Left cardiac atrium (tissue), 4 donors: ENCODE results near the gene FUBP3. TPM values are rescaled to one million over a fixed set of nuclear protein-coding genes. Genes with fewer than 3 reads are reported as not detected.
"Not testable (repeated sequence)": the region's sequence is repeated elsewhere in the genome, so short reads cannot be mapped to it uniquely, and the experiment has no call there.

Experiments
- ATAC-seq, 2 donors: fragments of 200-7000 bp; cut with Tn5 transposase; one replicate each; pipeline ENCODE4 v1.9.1; 2020; ENCODE audit warnings: mild to moderate bottlenecking in 2 of 2, moderate library complexity in 2 of 2
- DNase-seq: peaks from one replicate; pipeline ENCODE4 v3.0.0-alpha.2; 2020
- intact Hi-C, 2 donors: fragments of 100-400 bp; cut with DNase I; formaldehyde crosslinking; loops; one replicate each; pipeline versions ENCODE4 v1.14.1 to v1.15.1; 2022 to 2023
- total RNA-seq, 2 donors: library from RNA; stranded (reverse); fragmentation: NEBNext Ultra II Directional; extraction: Animal tissue kit (Norgen Biotek cat#: 25700); gene quantifications; one replicate each; pipeline ENCODE4 v1.2.1, GENCODE V29; 2021
- donor health status: DM: no; HTN: yes; CAD: no.
- donor health status: DM: no; HTN: yes; CAD: no; lungs with severe emphysema.
- donor health status: DM: yes; HTN: yes; CAD: no.
- donor health status: Dilated cardiomyopathy.

FUBP3 gene
- total RNA-seq, 2 donors from 2014 or later = 22.4 to 34.8 TPM

DNA sequence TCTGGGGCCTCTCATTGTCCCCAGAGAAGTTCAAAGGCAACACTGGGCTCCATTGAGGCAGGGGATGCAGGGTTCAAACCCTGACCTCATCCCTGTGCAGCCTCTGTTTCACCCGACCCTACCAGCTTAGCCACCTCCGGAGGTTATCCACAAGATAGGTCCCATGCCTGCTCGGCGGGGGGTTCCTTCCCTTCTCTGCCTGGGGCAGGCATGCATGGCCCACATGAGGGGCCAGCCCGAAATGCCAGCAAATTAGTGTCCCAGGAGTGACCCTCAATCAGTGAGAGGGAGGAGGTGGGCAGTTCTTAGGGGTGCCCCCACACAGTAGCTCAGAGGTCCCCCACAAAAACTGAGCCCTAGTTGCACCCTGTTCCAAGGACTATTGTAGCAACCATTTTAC, 24.8 kb upstream of the FUBP3 start:
- ATAC-seq (no peak), DNase-seq (no peak)
- intact Hi-C loops = no loop called here

DNA sequence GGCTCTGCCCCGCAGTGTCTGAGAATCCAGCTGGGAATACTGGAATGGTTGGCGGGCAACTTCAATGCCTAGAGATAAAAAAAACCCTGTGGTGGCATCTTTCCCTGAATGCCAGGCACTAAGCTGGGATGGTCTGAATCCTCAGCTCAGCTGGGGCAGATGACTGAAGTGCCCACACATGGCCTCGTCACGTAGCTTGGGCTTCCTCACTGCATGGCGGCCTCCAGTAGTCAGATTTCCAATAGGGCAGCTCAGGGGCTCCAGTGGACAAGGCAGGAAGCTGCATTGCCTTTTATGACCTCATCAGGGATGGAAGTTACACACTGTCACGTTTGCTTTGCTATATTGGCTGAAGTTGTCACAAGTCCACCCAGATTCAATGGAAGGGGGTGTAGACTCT, 24.3 kb upstream of the FUBP3 start:
- intact Hi-C loops = no loop called here
- ATAC-seq (no peak), DNase-seq (no peak)

DNA sequence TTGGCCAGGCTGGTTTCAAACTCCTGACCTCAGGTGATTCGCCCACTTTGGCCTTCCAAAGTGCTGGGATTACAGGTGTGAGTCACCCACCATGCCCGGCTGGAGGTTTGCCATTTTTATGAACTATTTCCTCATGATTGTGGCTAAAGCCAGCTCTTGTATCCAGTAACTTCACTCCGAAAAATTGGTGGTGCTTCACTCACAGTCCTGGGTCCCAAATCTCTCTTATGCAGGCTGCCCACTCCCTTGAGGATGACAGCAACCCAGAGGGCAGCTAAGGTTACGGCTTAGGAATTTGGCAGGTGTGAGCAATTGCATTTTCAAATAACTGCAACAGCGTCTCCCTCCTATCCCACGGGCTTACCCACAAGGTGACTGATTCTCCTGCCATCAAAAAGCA, 23.4 kb upstream of the FUBP3 start:
- no peak for DNase-seq
- intact Hi-C loops = no loop called here
- ATAC-seq = peak in 1 of 2 donors; percentile 32

DNA sequence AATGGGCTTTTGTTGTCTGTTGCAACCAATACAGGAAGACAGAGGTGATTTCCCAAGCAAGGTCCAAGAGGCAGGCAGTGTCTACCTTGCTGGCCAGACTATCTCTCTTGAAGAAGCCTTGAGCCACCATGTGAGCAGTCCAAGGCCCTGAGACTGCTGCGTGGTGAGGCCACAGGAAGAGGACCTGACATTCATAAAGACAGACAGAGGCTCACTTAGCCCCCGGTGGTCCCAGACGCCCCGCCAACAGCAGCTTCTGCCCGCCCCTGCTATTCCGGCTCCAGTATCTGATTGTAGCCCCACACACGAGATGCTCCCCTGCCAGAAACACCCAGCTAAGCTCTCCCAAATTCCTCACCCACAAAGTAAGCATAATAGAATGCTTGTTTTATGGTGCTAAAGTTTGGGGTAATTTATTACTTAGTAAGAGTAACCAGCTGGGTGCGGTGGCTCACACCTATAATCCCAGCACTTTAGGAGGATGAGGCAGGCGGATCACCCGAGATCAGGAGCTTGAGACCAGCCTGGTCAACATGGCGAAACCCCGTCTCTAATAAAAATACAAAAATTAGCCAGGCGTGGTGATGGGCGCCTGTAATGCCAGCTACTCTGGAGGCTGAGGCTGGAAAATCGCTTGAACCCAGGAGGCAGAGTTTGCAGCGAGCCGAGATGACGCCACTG, 22.8 kb upstream of the FUBP3 start:
- intact Hi-C loops = no loop called here
- ATAC-seq (no peak), DNase-seq (no peak)

DNA sequence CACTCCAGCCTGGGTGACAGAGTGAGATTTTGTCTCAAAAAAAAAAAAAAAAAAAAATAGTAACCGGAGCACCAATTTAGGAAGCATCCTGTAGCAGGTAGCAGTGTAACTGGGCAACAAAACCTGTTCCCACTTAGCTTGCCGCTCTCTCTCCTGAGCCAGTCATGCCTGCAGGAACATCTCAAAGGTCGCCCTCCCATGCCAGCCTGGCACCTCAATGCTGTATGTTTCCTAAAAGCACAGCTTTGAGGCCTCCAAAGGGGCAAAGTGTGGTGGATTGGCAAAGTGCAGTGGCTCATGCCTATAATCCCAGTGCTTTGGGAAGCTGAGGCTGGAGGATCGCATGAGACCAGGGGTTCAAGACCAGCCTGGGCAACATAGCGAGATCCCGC, 22.3 kb upstream of the FUBP3 start:
- no peak for DNase-seq
- no peak for ATAC-seq
- intact Hi-C loops = no loop called here

DNA sequence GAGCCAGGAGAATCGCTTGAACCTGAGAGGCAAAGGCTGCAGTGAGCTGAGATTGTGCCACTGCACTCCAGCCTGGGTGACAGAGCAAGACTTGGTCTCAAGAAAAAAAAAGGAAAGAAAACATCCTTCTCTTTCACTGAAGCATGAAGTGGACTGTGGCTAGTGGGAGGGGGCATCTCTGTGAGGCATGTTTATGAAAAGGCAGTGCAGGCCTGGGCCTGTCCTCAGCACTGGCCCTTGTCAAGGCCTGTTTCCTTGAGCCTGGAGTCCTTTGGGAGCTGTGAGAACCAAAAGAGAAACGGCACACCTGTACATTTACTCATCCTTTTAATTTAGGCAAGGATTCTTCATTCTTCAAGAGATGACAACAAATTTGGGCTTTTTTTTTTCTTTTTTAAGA, 18.3 kb upstream of the FUBP3 start:
- DNase-seq = no peak
- no peak for ATAC-seq
- intact Hi-C loops = no loop called here

DNA sequence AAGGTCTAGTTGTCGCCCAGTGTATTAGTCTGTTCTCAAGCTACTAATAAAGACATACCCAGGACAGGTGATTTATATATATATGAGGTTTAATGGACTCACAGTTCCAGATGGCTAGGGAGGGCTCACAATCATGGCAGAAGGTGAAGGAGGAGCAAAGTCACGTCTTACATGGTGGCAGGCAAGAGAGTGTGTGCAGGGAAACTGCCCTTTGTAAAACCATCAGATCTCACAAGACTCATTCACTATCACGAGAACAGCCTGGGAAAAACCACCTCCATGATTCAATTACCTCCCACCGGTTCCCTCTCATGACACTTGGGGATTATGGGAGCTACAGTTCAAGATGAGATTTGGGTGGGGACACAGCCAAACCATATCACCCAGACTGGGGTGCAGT, 16.9 kb upstream of the FUBP3 start:
- intact Hi-C loops = not testable (repeated sequence)

DNA sequence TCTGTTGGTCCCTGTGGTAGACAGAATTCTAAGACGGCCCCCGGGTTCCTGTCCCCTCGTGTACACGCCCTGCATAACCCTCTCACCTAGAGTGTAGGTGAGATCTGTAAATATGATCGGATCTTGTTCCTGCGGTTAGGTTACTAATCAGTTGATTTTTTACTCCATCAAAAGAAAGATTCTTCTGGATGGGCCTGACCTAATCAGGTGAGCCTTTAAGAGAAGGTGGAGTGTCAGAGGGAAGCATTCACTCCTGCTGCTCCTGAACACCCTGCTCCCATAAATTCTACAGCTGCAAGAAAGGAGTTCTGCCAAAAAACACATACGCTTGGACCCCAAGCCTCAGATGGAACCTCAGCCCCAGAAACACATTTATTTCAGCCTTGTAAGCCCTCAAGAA, 15.6 kb upstream of the FUBP3 start:
- DNase-seq = no peak
- intact Hi-C loops = no loop called here

More for the DNA sequence above, 16.9 kb upstream of the FUBP3 start:
- DNase-seq, ATAC-seq: not testable (repeated sequence)

DNA sequence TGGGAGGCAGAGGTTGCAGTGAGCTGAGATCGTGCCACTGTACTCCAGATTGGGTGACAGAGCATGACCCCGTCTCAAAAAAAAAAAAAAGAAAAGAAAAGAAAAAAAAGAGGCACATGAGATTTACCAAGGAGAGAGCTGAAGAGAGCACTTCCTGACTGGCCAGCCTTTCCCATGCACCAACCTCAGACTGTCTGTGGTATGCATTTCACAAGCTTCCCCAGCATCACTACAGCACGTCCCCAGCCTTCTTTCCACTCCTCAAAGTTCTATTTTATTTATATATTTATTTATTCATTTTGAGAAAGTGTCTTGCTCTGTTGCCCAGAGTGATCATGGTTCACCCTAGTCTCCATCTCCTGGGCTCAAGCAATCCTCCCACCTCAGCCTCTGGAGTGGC, 13.6 kb upstream of the FUBP3 start:
- intact Hi-C loops = no loop called here
- ATAC-seq (no peak), DNase-seq (no peak)

More for the DNA sequence above, 15.6 kb upstream of the FUBP3 start:
- ATAC-seq = no peak

DNA sequence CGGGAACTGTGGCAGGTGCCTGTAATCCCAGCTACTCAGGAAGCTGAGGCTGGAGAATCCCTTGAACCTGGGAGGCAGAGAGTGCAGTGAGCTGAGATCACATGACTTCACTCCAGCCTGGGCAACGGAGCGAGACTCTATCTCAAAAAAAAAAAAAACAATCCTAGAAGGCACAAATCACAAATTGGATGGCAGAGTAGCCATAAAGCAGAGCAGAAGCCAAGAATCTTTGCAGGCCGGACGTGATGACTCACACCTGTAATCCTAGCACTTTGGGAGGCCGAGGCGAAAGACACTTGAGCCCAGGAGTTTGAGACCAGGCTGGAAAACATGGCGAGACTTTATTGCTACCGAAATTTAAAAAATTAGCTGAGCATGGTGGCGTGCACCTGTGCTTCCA, 9.2 kb upstream of the FUBP3 start:
- intact Hi-C loops = no loop called here
- ATAC-seq = no peak
- no peak for DNase-seq

DNA sequence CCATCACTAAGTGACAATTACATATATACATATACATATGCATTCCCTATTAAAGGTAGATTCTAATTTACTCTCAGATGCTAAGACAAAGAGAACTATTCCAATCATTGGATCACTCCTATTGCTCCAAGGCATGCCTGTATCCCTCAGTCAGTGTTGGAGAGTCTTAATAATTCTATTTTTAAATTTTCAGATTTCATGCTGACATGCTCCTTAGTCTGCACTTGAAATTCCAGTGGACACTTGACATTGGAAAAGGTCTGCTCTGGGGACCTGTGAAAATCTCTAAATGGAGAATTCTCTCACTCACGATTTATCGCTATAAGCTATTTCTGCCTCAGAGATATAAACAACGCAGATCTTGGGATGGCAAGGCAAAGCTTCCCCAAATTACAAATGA, 3.9 kb upstream of the FUBP3 start:
- ATAC-seq = peak in 1 of 2 donors; percentile 21
- intact Hi-C loops = loop anchor here in 1 of 2 donors (5.0 kb wide), 2 partner anchors 38 to 107 kb away; no protein-coding TSS in a partner anchor
- DNase-seq = no peak

DNA sequence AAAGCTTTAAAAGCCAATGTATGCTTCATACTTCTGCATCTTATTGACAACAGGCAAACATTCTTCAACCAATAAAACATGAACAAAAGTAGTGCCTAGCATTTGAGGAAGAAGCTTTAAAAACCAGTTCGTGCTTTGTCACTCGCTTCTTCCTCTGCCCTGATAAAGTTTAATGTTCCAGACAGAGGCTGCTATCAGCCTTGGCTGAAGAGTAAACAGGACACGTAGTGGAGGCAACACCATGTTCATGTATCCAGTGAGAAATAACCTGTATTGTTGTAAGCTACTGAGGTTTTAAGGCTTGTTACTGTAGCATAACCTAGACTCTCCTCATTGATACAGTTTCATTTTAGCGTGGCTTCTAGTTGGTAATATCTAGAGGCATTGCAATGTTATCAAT, 3.2 kb upstream of the FUBP3 start:
- intact Hi-C loops = loop anchor here in 1 of 2 donors (5.0 kb wide), 2 partner anchors 39 to 106 kb away; no protein-coding TSS in a partner anchor
- DNase-seq = no peak
- ATAC-seq = no peak

DNA sequence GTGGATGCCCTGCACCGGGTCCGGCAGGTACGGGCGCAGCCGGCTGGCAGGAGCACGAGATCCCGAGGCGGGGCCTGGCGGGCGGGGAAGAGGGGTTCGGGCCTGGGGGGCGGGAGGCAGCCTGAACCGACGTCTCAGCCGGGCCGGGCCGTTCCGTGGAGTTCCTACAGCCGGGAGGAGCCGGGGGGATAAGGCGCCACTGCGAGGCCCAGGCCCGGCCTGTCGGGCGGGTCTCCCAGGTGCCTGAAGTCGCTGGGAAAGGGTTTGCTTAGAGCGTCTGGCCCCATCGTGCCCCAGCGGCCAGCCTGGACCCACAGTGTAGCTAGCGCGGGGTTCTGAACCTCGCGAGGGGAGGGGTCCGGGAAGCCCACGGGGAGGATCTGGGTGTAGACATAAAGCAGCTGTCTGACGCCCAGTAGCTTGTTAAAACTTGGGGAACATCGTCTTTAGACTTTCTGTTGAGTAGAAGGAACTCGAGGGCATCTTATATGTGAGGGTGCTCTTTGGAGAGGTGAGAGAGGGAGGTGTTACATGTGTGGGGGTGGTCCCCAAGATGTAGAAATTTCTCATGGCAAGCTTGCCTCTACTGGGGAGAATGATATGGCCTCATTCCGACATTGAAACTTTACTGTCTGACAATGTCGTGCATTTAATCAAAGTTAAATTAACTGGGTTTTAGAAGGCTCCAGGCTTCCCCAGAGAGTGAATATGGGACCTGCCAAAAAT, 524 bp downstream of the FUBP3 start:
- ATAC-seq (peak; percentile 20 to 46), DNase-seq (peak; percentile 26)
- intact Hi-C loops = loop anchor here in 1 of 2 donors (5.0 kb wide), 2 partner anchors 43 to 102 kb away; no protein-coding TSS in a partner anchor

DNA sequence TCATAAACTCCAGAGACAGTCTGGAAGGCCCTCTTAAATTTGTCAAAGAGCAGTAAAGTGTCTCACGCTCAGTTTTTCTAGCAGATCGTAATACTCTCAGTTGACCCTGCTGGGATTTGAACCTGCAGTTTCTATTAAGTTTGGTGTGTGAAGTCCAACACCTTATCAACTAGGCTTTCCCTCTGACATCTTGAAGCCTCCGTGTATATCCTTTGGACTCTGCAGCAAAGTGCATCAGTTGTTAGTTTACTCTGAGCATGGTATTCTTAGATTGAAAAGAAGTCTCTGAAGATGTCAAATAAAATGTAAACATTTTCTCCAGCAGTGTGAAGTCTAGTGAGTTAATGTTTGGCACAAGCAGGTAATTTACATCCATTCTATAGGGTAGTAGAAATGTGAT, 2.4 kb downstream of the FUBP3 start:
- intact Hi-C loops = no loop called here

DNA sequence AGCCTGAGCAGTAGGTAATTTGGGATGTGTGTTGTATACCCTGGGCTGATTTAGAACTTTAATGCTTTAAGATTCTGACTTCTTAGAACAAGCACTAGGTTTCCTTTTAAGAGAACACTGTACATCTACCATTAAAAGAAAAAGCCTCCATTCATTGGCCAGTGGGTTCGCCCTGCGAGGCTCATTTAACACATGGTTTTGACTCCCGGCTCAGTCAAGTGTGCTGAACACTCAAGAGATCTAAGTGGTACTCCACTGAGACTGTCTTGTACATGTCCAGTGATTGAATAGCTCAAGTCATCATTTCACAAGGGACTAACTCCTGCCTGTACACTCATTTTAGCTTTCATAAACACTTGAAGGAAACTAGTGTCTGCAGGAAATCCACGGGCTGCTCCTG, 3.9 kb downstream of the FUBP3 start:
- intact Hi-C loops = no loop called here
- ATAC-seq (no peak), DNase-seq (no peak)

More for the DNA sequence above, 2.4 kb downstream of the FUBP3 start:
- DNase-seq (no peak), ATAC-seq (no peak)

DNA sequence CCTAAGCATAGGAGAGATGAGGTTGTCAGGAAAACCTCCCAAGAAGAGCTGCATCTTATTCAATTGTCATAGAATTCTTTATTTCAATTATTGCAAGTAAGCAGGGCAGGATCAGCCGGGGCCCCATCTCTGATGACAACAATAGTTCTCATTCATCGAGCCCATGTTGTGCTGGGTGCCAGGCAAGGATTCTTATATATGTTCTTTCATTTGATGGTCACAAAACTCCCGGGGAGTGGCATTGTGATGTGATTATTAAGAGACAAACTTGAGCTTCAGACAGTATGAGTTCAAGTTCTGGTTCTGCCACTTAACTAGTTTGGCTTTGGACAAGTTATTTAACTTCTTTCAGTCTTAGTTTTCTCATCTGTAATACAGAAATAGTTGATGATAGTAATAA, 8.5 kb downstream of the FUBP3 start:
- intact Hi-C loops = no loop called here
- DNase-seq (no peak), ATAC-seq (no peak)

DNA sequence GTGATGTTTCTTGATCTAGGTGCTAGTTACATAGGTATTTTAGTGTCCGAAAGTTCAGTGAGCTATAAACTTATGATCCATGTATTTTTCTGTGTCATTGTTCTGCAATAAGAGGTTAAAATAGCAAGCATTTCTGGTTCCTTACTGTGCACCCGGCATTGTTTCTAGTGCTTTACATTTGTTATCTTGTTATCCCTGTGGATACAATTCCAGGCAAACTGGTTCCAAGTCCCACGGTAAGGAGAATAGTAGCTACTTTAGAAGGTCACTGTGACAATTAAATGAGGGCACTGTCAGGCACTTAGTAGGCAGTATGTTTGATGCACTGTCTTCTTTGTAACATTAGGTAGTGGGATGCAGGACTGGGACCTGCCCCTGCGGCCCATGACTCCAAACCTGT, 9.0 kb downstream of the FUBP3 start:
- no peak for DNase-seq
- ATAC-seq = no peak

DNA sequence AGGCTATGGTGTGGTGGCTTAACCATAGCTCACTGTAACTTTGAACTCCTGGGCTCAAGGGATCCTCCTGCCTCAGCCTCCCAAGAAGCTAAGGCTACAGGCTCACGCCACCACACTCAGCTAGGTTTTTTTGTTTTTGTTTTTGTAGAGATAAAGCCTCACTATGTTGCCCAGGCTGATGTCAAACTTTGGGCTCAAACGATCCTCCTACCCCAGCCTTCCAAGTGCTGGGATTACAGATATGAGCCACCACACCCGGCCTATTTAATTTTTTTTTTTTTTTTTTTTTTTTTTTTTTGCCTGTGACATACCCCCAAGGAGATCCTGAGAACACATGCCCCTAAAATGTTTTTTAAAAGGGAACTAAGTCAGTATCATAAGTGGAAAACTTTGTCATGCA, 10.4 kb downstream of the FUBP3 start:
- intact Hi-C loops = no loop called here
- DNase-seq (no peak), ATAC-seq (no peak)

More for the DNA sequence above, 9.0 kb downstream of the FUBP3 start:
- intact Hi-C loops = no loop called here

DNA sequence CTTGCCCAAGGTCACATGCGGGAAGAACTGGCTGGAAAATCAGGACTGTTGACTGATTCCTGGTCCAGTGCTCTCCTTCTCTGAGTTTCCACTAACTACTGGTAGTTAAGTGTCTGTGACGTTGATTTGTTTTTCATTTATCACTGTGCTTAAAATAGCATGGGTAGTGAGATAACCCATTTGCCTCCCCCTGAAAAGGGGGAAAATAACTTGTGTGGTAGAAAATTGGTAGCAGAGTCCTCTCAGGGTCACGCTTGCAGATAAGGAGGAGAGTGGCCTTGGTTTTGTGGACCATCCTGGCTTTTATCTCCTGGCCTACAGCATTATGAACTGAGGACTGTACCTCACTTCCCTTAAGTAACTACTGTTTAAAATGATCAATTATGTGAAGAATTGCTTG, 10.9 kb downstream of the FUBP3 start:
- DNase-seq (no peak), ATAC-seq (peak; percentile 49 to 73)
- intact Hi-C loops = no loop called here

DNA sequence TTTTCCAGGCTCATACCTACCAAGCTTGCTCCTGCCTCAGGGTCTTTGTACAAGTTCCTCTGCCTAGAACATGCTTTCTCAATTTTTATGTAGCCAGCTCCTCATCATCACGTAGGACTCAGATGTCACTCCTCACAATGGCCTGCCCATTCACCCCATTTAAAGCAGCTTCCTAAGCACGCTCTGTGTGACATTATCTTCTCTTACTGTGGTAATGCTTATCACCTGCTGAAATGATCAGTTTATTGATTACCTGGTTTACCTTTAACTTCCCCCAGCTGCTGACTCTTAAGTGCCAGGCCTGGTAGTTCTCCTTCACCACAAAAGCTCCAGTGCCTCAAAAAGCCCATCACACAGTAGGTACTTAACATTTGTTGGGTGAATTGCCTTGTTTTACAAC, 13.6 kb downstream of the FUBP3 start:
- intact Hi-C loops = no loop called here
- no peak for ATAC-seq
- no peak for DNase-seq

DNA sequence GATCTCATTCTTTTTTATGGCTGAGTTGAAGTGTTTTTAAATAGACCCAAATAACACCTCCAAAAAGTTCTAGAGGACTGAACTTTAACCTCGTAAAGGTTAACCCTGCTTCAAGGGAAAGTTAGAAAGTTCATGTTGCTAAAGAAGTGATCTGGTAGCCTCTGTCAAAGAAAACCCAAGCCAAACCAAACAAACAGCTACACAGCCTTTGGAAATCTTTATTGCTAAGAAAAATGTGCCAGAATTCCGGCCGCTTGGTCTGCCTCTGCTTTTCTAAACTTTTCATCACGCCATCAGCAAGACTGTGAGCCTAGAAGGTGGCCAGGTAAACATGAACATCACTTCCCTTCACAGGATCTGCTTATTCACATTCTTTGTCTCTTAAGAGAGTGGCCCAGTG, 17.9 kb downstream of the FUBP3 start:
- DNase-seq (no peak), ATAC-seq (peak in 1 of 2 donors; percentile 50)
- intact Hi-C loops = no loop called here
